H1 (cell line): ENCODE measurements around the gene CTNND2. TPM values are rescaled to one million over a fixed set of nuclear protein-coding genes. Genes with fewer than 3 reads are reported as not detected.

Experiments used
- BRCA1 ChIP-seq: IDR thresholded peaks from 2 replicates; pipeline ENCODE4 v1.6.1; 2012; ENCODE audit warnings: low read depth, low read length, improper control_type of control experiment
- CHD1 ChIP-seq: IDR thresholded peaks from 2 replicates; pipeline ENCODE4 v1.6.1; 2012; ENCODE audit warnings: low read depth, low read length, improper control_type of control experiment
- CHD2 ChIP-seq: IDR thresholded peaks from 2 replicates; pipeline ENCODE4 v1.6.1; 2012; ENCODE audit warnings: low read length, improper control_type of control experiment
- EZH2 ChIP-seq: fragments of 200-600 bp; sonication (generic); IDR thresholded peaks from 2 replicates; pipeline ENCODE4 v1.7.1; 2012; ENCODE audit warnings: low read depth, mild to moderate bottlenecking, moderate library complexity, low read length, inconsistent platforms; ENCODE audit not compliant: severe bottlenecking
- GTF2F1 ChIP-seq: IDR thresholded peaks from 2 replicates; pipeline ENCODE4 v1.6.1; 2012; ENCODE audit warnings: low read depth, low read length, improper control_type of control experiment, borderline replicate concordance
- SIRT6 ChIP-seq: IDR thresholded peaks from one replicate; pipeline ENCODE4 v1.7.1; 2012; ENCODE audit warnings: low read length, inconsistent platforms
- SUZ12 ChIP-seq: fragments of 200-600 bp; sonication (generic); IDR thresholded peaks from 2 replicates; pipeline ENCODE4 v1.6.1; 2012; ENCODE audit warnings: mild to moderate bottlenecking, inconsistent platforms, low read length, moderate library complexity, mixed read lengths
- YY1 ChIP-seq: IDR thresholded peaks from 2 replicates; pipeline ENCODE4 v1.6.1; 2011; ENCODE audit warnings: low read depth, mild to moderate bottlenecking, low read length
- polyA plus RNA-seq, 7 experiments: library from polyadenylated mRNA; depleted of rRNA in 3 of 7; stranded (reverse) in 5 of 7; unstranded in 2 of 7; fragments of >200 nt in 5 of 7; fragments of 200-250 nt in 2 of 7; gene quantifications; 1 replicate in 5 of 7; 2 replicates in 1 of 7; 4 replicates in 1 of 7; pipeline versions ENCODE4 v1.2.1 to v1.2.3, GENCODE V29; 2011 to 2013; ENCODE audit warnings: missing spikeins in 2 of 7, mixed read lengths in 2 of 7
- total RNA-seq: library from RNA; stranded (reverse); fragmentation: NEBNext Ultra II Directional; extraction: Animal tissue kit (Norgen Biotek cat#: 25700); gene quantifications from 2 replicates; pipeline ENCODE4 v1.2.1, GENCODE V29; 2021
- TF ChIP-seq, protein P1 (sequence below): fragments of 300-600 bp; sonication (generic); IDR thresholded peaks from 2 replicates; pipeline ENCODE4 v1.7.1; 2012; ENCODE audit warnings: low read length, moderate library complexity, mild to moderate bottlenecking, inconsistent platforms; ENCODE audit not compliant: insufficient replicate concordance
- TF ChIP-seq, protein P2 (sequence below), 3 experiments: IDR thresholded peaks; 1 replicate in 2 of 3; 2 replicates in 1 of 3; pipeline versions ENCODE4 v1.5.1 to v1.6.1; 2011; ENCODE audit warnings: low read length in 3 of 3, mild to moderate bottlenecking in 3 of 3, inconsistent platforms in 2 of 3, low read depth in 1 of 3, moderate library complexity in 1 of 3; ENCODE audit not compliant: insufficient read depth in 1 of 3; ENCODE audit errors: control extremely low read depth in 1 of 3

CTNND2 gene
- total and polyA plus RNA-seq, 2 of the 8 experiments (the other 6 are each of a cell fraction or from before 2014, with no cell fraction given): 7.4 to 14.2 TPM

DNA sequence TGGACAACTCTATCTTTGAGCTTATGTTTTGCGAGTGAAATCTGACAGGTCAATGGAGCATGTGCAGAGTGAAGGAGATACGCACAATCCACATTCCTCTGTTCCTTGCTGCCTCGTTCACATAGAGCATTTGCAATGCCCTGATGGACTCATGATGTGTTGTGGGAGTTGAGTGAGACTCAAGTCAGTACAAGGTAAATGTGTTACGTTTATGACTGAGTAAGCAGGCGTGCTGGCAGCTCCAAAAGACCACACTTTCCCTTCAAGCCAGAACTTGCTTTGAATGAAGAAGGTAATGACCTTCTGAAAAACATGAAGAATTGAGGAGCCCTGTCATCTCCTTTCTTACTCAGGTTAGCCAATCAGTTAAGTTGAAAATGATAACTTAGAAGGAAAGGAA, 477.8 kb downstream of the CTNND2 start (continued):
- TF ChIP-seq, protein P1, sequence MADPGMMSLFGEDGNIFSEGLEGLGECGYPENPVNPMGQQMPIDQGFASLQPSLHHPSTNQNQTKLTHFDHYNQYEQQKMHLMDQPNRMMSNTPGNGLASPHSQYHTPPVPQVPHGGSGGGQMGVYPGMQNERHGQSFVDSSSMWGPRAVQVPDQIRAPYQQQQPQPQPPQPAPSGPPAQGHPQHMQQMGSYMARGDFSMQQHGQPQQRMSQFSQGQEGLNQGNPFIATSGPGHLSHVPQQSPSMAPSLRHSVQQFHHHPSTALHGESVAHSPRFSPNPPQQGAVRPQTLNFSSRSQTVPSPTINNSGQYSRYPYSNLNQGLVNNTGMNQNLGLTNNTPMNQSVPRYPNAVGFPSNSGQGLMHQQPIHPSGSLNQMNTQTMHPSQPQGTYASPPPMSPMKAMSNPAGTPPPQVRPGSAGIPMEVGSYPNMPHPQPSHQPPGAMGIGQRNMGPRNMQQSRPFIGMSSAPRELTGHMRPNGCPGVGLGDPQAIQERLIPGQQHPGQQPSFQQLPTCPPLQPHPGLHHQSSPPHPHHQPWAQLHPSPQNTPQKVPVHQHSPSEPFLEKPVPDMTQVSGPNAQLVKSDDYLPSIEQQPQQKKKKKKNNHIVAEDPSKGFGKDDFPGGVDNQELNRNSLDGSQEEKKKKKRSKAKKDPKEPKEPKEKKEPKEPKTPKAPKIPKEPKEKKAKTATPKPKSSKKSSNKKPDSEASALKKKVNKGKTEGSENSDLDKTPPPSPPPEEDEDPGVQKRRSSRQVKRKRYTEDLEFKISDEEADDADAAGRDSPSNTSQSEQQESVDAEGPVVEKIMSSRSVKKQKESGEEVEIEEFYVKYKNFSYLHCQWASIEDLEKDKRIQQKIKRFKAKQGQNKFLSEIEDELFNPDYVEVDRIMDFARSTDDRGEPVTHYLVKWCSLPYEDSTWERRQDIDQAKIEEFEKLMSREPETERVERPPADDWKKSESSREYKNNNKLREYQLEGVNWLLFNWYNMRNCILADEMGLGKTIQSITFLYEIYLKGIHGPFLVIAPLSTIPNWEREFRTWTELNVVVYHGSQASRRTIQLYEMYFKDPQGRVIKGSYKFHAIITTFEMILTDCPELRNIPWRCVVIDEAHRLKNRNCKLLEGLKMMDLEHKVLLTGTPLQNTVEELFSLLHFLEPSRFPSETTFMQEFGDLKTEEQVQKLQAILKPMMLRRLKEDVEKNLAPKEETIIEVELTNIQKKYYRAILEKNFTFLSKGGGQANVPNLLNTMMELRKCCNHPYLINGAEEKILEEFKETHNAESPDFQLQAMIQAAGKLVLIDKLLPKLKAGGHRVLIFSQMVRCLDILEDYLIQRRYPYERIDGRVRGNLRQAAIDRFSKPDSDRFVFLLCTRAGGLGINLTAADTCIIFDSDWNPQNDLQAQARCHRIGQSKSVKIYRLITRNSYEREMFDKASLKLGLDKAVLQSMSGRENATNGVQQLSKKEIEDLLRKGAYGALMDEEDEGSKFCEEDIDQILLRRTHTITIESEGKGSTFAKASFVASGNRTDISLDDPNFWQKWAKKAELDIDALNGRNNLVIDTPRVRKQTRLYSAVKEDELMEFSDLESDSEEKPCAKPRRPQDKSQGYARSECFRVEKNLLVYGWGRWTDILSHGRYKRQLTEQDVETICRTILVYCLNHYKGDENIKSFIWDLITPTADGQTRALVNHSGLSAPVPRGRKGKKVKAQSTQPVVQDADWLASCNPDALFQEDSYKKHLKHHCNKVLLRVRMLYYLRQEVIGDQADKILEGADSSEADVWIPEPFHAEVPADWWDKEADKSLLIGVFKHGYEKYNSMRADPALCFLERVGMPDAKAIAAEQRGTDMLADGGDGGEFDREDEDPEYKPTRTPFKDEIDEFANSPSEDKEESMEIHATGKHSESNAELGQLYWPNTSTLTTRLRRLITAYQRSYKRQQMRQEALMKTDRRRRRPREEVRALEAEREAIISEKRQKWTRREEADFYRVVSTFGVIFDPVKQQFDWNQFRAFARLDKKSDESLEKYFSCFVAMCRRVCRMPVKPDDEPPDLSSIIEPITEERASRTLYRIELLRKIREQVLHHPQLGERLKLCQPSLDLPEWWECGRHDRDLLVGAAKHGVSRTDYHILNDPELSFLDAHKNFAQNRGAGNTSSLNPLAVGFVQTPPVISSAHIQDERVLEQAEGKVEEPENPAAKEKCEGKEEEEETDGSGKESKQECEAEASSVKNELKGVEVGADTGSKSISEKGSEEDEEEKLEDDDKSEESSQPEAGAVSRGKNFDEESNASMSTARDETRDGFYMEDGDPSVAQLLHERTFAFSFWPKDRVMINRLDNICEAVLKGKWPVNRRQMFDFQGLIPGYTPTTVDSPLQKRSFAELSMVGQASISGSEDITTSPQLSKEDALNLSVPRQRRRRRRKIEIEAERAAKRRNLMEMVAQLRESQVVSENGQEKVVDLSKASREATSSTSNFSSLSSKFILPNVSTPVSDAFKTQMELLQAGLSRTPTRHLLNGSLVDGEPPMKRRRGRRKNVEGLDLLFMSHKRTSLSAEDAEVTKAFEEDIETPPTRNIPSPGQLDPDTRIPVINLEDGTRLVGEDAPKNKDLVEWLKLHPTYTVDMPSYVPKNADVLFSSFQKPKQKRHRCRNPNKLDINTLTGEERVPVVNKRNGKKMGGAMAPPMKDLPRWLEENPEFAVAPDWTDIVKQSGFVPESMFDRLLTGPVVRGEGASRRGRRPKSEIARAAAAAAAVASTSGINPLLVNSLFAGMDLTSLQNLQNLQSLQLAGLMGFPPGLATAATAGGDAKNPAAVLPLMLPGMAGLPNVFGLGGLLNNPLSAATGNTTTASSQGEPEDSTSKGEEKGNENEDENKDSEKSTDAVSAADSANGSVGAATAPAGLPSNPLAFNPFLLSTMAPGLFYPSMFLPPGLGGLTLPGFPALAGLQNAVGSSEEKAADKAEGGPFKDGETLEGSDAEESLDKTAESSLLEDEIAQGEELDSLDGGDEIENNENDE: no peak
- no peak for TF ChIP-seq CHD1
- no peak for TF ChIP-seq GTF2F1
- no peak for TF ChIP-seq SIRT6
- no peak for TF ChIP-seq EZH2
- TF ChIP-seq YY1: no peak
- TF ChIP-seq, protein P2, sequence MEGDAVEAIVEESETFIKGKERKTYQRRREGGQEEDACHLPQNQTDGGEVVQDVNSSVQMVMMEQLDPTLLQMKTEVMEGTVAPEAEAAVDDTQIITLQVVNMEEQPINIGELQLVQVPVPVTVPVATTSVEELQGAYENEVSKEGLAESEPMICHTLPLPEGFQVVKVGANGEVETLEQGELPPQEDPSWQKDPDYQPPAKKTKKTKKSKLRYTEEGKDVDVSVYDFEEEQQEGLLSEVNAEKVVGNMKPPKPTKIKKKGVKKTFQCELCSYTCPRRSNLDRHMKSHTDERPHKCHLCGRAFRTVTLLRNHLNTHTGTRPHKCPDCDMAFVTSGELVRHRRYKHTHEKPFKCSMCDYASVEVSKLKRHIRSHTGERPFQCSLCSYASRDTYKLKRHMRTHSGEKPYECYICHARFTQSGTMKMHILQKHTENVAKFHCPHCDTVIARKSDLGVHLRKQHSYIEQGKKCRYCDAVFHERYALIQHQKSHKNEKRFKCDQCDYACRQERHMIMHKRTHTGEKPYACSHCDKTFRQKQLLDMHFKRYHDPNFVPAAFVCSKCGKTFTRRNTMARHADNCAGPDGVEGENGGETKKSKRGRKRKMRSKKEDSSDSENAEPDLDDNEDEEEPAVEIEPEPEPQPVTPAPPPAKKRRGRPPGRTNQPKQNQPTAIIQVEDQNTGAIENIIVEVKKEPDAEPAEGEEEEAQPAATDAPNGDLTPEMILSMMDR (IDR thresholded peaks at IDR 0.05; ENCODE audit: control extremely low read depth in 1 of 3, insufficient read depth in 1 of 3, low read depth in 1 of 3, low read length in 3 of 3): no peak
- TF ChIP-seq CHD2: no peak
- TF ChIP-seq BRCA1: no peak
- TF ChIP-seq SUZ12: no peak
